H54 (cell line): ENCODE data around the gene AK1.

ENCODE experiments used
- DNase-seq: peaks from one replicate; pipeline ENCODE4 v3.0.0; 2011; ENCODE audit warnings: low spot score, mixed read lengths; ENCODE audit not compliant: insufficient read length
- FAIRE-seq: peaks from 3 replicates; lab custom pipeline; 2011; peaks lifted over from hg19 to GRCh38; lab: Jason Lieb, UNC
- POLR2A ChIP-seq: IDR thresholded peaks from 2 replicates; pipeline ENCODE4 v1.6.1; 2011; ENCODE audit warnings: low read depth, mild to moderate bottlenecking, low read length

The AK1 gene

GRCh38 chr9:127829205-127829906 lies 48.1 kb downstream of the AK1 start:
- FAIRE-seq = no peak
- TF ChIP-seq POLR2A = no peak
- DNase-seq = no peak

- FAIRE-seq (no peak), DNase-seq (no peak)
Observed at GRCh38 chr9:127828262-127829031, 49.0 kb downstream of the AK1 start.

GRCh38 chr9:127826253-127826913 lies 51.1 kb downstream of the AK1 start:
- no peak for FAIRE-seq
- no peak for TF ChIP-seq POLR2A

More at GRCh38 chr9:127828262-127829031, 49.0 kb downstream of the AK1 start:
- TF ChIP-seq POLR2A = no peak

GRCh38 chr9:127825319-127826051 lies 52.0 kb downstream of the AK1 start:
- no peak for DNase-seq
- no peak for TF ChIP-seq POLR2A
- FAIRE-seq = no peak

More at GRCh38 chr9:127826253-127826913, 51.1 kb downstream of the AK1 start:
- DNase-seq = no peak

GRCh38 chr9:127822108-127822507 lies 55.4 kb downstream of the AK1 start:
- no peak for TF ChIP-seq POLR2A
- FAIRE-seq = no peak
- DNase-seq = no peak

GRCh38 chr9:127818574-127818973 lies 58.9 kb downstream of the AK1 start:
- no peak for TF ChIP-seq POLR2A
- FAIRE-seq = no peak
- DNase-seq = no peak

GRCh38 chr9:127817881-127818434 lies 59.5 kb downstream of the AK1 start:
- FAIRE-seq = no peak
- no peak for TF ChIP-seq POLR2A
- DNase-seq = no peak

- no peak for DNase-seq
- TF ChIP-seq POLR2A = no peak
- no peak for FAIRE-seq
Observed at GRCh38 chr9:127816728-127817127, 60.7 kb downstream of the AK1 start.
